ENCODE measurements around the gene ZNF785. TPM values are rescaled to one million over a fixed set of nuclear protein-coding genes. Genes with fewer than 3 reads are reported as not detected.

ZNF785 gene
- total and polyA plus RNA-seq, 2 of the 13 experiments (the other 11 are each of a cell fraction or from before 2014, with no cell fraction given), result 0.01 TPM; not detected in 1

GRCh38 chr16:30604316-30604947, 18.9 kb upstream of the ZNF785 start (continued):
- TF ChIP-seq MAX (IDR thresholded peaks at IDR 0.05) (peak; percentile 29; the same call in 1 of the 2 replicates), POLR2G (IDR thresholded peaks at IDR 0.05; ENCODE audit: low read depth, low read length) (no peak), ZBTB10 (CRISPR knock-in tag; IDR thresholded peaks at IDR 0.05; ENCODE audit: borderline replicate concordance) (no peak), SALL2 (CRISPR knock-in tag; IDR thresholded peaks at IDR 0.05) (no peak)

GRCh38 chr16:30603945-30604315, 18.4 kb upstream of the ZNF785 start:
- no peak for FAIRE-seq
- Histone ChIP-seq H3K79me2 (ENCODE audit: insufficient read depth, low read length) (peaks cover 6% of the 10 kb centered on the region), H3K4me2 (ENCODE audit: low read depth, low read length) (no peak overlapping the region), H3K27ac (ENCODE audit: extremely low read length, insufficient read depth, low read length) (peak overlapping the region; percentile 41), H3K36me3 (replicated peaks in 1 of 2; ENCODE audit: control insufficient read depth in 1 of 2, insufficient read depth in 2 of 2, low read length in 2 of 2) (peaks cover 20 to 42% of the 10 kb centered on the region in 2 experiments; a peak in 4 of 5 replicates), H4K20me1 (ENCODE audit: insufficient read depth, low read length) (no peaks in the 10 kb centered on the region), H2AFZ (ENCODE audit: low read length) (no peak overlapping the region), H3K4me3 (replicated peaks in 1 of 3; ENCODE audit: insufficient read depth in 1 of 3, low read depth in 2 of 3, low read length in 3 of 3) (no peak overlapping the region), H3K9me3 (ENCODE audit: low read length) (peaks cover 4% of the 10 kb centered on the region), H3K9ac (ENCODE audit: insufficient read depth, low read depth, low read length) (no peak overlapping the region), H3K4me1 (ENCODE audit: insufficient read depth, low read length) (peaks cover 30% of the 10 kb centered on the region), H3K27me3 (ENCODE audit: control insufficient read depth in 1 of 2, insufficient read depth in 2 of 2, low read length in 2 of 2) (no peaks in the 10 kb centered on the region)
- ChIA-PET POLR2A (interaction anchor here (0.5 to 1.5 kb wide), 5 partner anchors 11 to 233 kb away, joined by 3 read pairs; no protein-coding TSS in a partner anchor), CTCF (ENCODE audit: low intra/inter-chr PET ratio, low total read pairs) (no interaction called here)
- no peak for DNase-seq (ENCODE audit: low spot score)
- in situ Hi-C loops (cut with HindIII; ENCODE audit: extremely low pct_ligation_motif_present, low pct_unique_long_range_greater_than_20kb), result loop anchor here (10.0 kb wide), 1 partner anchor 169 kb away; the partner anchor contains the start of gene DCTPP1
- WGBS (ENCODE audit: low lambda C conversion rate), result 64% methylated on average over 7 of the region's 7 CpGs
- intact Hi-C loops (cut with micrococcal nuclease; ENCODE audit: unreplicated experiment), result no loop called here
- no TSS peak for BruUV-seq (replicated peaks)
- peak; percentile 59 for ATAC-seq
- peak; percentile 54; the same call in 1 of the 2 replicates for TF ChIP-seq ZNF605 (CRISPR knock-in tag; IDR thresholded peaks at IDR 0.05)
- no peak for TF ChIP-seq CSRNP1 (CRISPR knock-in tag; IDR thresholded peaks at IDR 0.05)
- no peak for TF ChIP-seq GATAD2A (CRISPR knock-in tag; IDR thresholded peaks at IDR 0.05)
- TF ChIP-seq HNF4A (CRISPR knock-in tag; IDR thresholded peaks at IDR 0.05), result 0 out of 2 replicates have a peak, but pooled peaks have one; percentile 3
- no peak for TF ChIP-seq ZNF660 (CRISPR knock-in tag; IDR thresholded peaks at IDR 0.05; ENCODE audit: borderline replicate concordance, low read depth)
- TF ChIP-seq HMG20A (CRISPR knock-in tag; IDR thresholded peaks at IDR 0.05; ENCODE audit: borderline replicate concordance), result no peak
- TF ChIP-seq SYNCRIP (IDR thresholded peaks at IDR 0.05; ENCODE audit: insufficient read depth, low read depth, low read length), result no peak
- no peak for TF ChIP-seq ZNF652 (CRISPR knock-in tag; IDR thresholded peaks at IDR 0.05; ENCODE audit: borderline replicate concordance, low read depth)
- TF ChIP-seq SCMH1 (CRISPR knock-in tag; IDR thresholded peaks at IDR 0.05; ENCODE audit: borderline replicate concordance), result no peak
- TF ChIP-seq PHB2 (IDR thresholded peaks at IDR 0.05; ENCODE audit: partially characterized antibody), result no peak
- TF ChIP-seq PHF21A (CRISPR knock-in tag; IDR thresholded peaks at IDR 0.05), result no peak
- no peak for TF ChIP-seq CREM (IDR thresholded peaks at IDR 0.05)
- no peak for TF ChIP-seq CREM (CRISPR knock-in tag; IDR thresholded peaks at IDR 0.05)
